HG02938 (cell line): ENCODE data around the gene TPI1.

Source experiments
- ATAC-seq: cut with Tn5 transposase; IDR thresholded peaks from one replicate; pipeline ENCODE4 v1.9.1; 2021; ENCODE audit warnings: mild to moderate bottlenecking, moderate library complexity; ENCODE audit not compliant: unreplicated experiment

Gene TPI1

GRCh38 chr12:6916426-6917200, 49.3 kb downstream of the TPI1 start:
- ATAC-seq = no peak

- ATAC-seq = no peak
Measured at GRCh38 chr12:6917491-6918231, 50.3 kb downstream of the TPI1 start.

- ATAC-seq = no peak
Measured at GRCh38 chr12:6919588-6919987, 52.3 kb downstream of the TPI1 start.
